22Rv1 (cell line): Measurements from ENCODE around the gene DPP6.

Experiments used
- CTCF ChIP-seq: fragments of 450-650 bp; IDR thresholded peaks from 2 replicates; pipeline ENCODE4 v1.5.1; 2017; ENCODE audit warnings: mild to moderate bottlenecking
- ZFX ChIP-seq: fragments of 450-650 bp; IDR thresholded peaks from 2 replicates; pipeline ENCODE4 v1.6.1; 2017; ENCODE audit warnings: antibody characterized with exemption, borderline replicate concordance

- TF ChIP-seq CTCF = no peak
- TF ChIP-seq ZFX = no peak
Measured at GRCh38 chr7:154217688-154218340, 165.6 kb downstream of the DPP6 start.
